ENCODE data around the gene TBCK.
"Not testable (repeated sequence)": the region's sequence is repeated elsewhere in the genome, so short reads cannot be mapped to it uniquely, and the experiment has no call there.

Gene TBCK

GRCh38 chr4:106315968-106316772 is at the start of gene TBCK, which contains the start of gene AIMP1:
TSS of gene TBCK (minus strand) at chr4:106316209. CDS start at chr4:106308960, 7,249 bp downstream.
TSS of gene AIMP1 (plus strand) at chr4:106316550. CDS start at chr4:106325010, 8,460 bp downstream.
- DNase-seq = peak; percentile 89

- DNase-seq = no peak
These were observed 49.6 kb upstream of the TBCK start for GRCh38 chr4:106365613-106366012.

GRCh38 chr4:106364282-106364681 is 48.3 kb upstream of the TBCK start:
- DNase-seq = no peak

GRCh38 chr4:106362086-106362825 is 46.2 kb upstream of the TBCK start:
- DNase-seq = no peak

- no peak for DNase-seq
These were observed 42.9 kb upstream of the TBCK start for GRCh38 chr4:106358899-106359298.

GRCh38 chr4:106355193-106355592 is 39.2 kb upstream of the TBCK start:
- DNase-seq = no peak

GRCh38 chr4:106353786-106354185 is 37.8 kb upstream of the TBCK start:
- DNase-seq = no peak

GRCh38 chr4:106351016-106351415 is 35.0 kb upstream of the TBCK start:
- DNase-seq = no peak

GRCh38 chr4:106347167-106347566 is 31.2 kb upstream of the TBCK start:
- DNase-seq = no peak

- no peak for DNase-seq
These were observed 28.6 kb upstream of the TBCK start for GRCh38 chr4:106344647-106344970.

GRCh38 chr4:106343865-106344646 is 28.0 kb upstream of the TBCK start:
- DNase-seq = no peak

- DNase-seq = no peak
These were observed 24.8 kb upstream of the TBCK start for GRCh38 chr4:106340774-106341173.

- DNase-seq = no peak
These were observed 23.4 kb upstream of the TBCK start for GRCh38 chr4:106339431-106339830.

GRCh38 chr4:106338671-106339070 is 22.7 kb upstream of the TBCK start:
- DNase-seq = no peak

- DNase-seq = no peak
These were observed 21.9 kb upstream of the TBCK start for GRCh38 chr4:106337916-106338315.

- DNase-seq = no peak
These were observed 20.6 kb upstream of the TBCK start for GRCh38 chr4:106336618-106337017.

GRCh38 chr4:106334741-106335470 is 18.9 kb upstream of the TBCK start:
- no peak for DNase-seq

GRCh38 chr4:106333186-106333585 is 17.2 kb upstream of the TBCK start:
- no peak for DNase-seq

GRCh38 chr4:106329041-106329618 is 13.1 kb upstream of the TBCK start:
- DNase-seq = no peak

- DNase-seq = no peak
These were observed 9.8 kb upstream of the TBCK start for GRCh38 chr4:106325800-106326199.

- no peak for DNase-seq
These were observed 7.1 kb upstream of the TBCK start for GRCh38 chr4:106323119-106323518.

GRCh38 chr4:106321814-106322213 is 5.8 kb upstream of the TBCK start:
- DNase-seq = not testable (repeated sequence)

Measured in NCI-H1436 (cell line).